Mesenchymal stem cell (in vitro differentiated cells and primary cell): ENCODE measurements around the gene HMGN3.

Experiments
- DNase-seq: peaks from one replicate; pipeline ENCODE4 v3.0.0-alpha.2; 2013
- H2AFZ ChIP-seq: one replicate; pipeline ENCODE4 v1.6.1; 2013; ENCODE audit warnings: low read depth, mild to moderate bottlenecking, control low read depth, inconsistent platforms, low read length, moderate library complexity
- H2AK5ac ChIP-seq: 2 replicates; pipeline ENCODE4 v1.6.1; 2013; ENCODE audit warnings: low read length, moderate library complexity, mild to moderate bottlenecking, inconsistent platforms; ENCODE audit not compliant: severe bottlenecking
- H2BK120ac ChIP-seq: one replicate; pipeline ENCODE4 v1.6.1; 2013; ENCODE audit warnings: low read depth, mild to moderate bottlenecking, inconsistent platforms, low read length, moderate library complexity
- H2BK12ac ChIP-seq, 2 experiments: one replicate each; pipeline ENCODE4 v1.6.1; 2013; ENCODE audit warnings: inconsistent platforms in 2 of 2, low read length in 2 of 2, mild to moderate bottlenecking in 2 of 2, moderate library complexity in 2 of 2, control low read depth in 1 of 2
- H2BK15ac ChIP-seq: one replicate; pipeline ENCODE4 v1.6.1; 2013; ENCODE audit warnings: mild to moderate bottlenecking, low read depth, inconsistent platforms; ENCODE audit not compliant: poor library complexity, severe bottlenecking
- H2BK5ac ChIP-seq: 2 replicates; pipeline ENCODE4 v1.6.1; 2013; ENCODE audit warnings: low read depth, mild to moderate bottlenecking, low read length, control low read depth, inconsistent platforms; ENCODE audit not compliant: poor library complexity, severe bottlenecking
- H3K14ac ChIP-seq, 2 experiments: one replicate each; pipeline ENCODE4 v1.6.1; 2013; ENCODE audit warnings: inconsistent platforms in 2 of 2, low read length in 2 of 2, control low read depth in 1 of 2, mild to moderate bottlenecking in 1 of 2, moderate library complexity in 1 of 2
- H3K18ac ChIP-seq, 2 experiments: one replicate each; pipeline ENCODE4 v1.6.1; 2013; ENCODE audit warnings: inconsistent platforms in 2 of 2, low read length in 2 of 2, control low read depth in 1 of 2, low read depth in 1 of 2, mild to moderate bottlenecking in 1 of 2
- H3K23ac ChIP-seq, 2 experiments: one replicate each; pipeline ENCODE4 v1.6.1; 2013; ENCODE audit warnings: inconsistent platforms in 2 of 2, low read length in 2 of 2, mild to moderate bottlenecking in 2 of 2, moderate library complexity in 2 of 2, control low read depth in 1 of 2
- H3K27ac ChIP-seq: 2 replicates; pipeline ENCODE4 v1.5.1; 2013; ENCODE audit warnings: mild to moderate bottlenecking, moderate library complexity, low read length, control low read depth, inconsistent platforms; ENCODE audit not compliant: poor library complexity, severe bottlenecking
- H3K27me3 ChIP-seq, 2 experiments: 2 replicates each; pipeline versions ENCODE4 v1.6.1 to v1.7.0; 2013; ENCODE audit warnings: low read length in 2 of 2, mild to moderate bottlenecking in 2 of 2, moderate library complexity in 2 of 2, control low read depth in 1 of 2, inconsistent platforms in 1 of 2; ENCODE audit not compliant: control insufficient read depth in 1 of 2, insufficient read depth in 1 of 2
- H3K36me3 ChIP-seq, 2 experiments: 2 replicates each; pipeline versions ENCODE4 v1.6.1 to v1.7.0; 2013; ENCODE audit warnings: low read length in 2 of 2, control low read depth in 1 of 2, inconsistent platforms in 1 of 2, low read depth in 1 of 2, mild to moderate bottlenecking in 1 of 2; ENCODE audit not compliant: insufficient read depth in 2 of 2, control insufficient read depth in 1 of 2
- H3K4ac ChIP-seq, 2 experiments: one replicate each; pipeline ENCODE4 v1.6.1; 2013; ENCODE audit warnings: inconsistent platforms in 2 of 2, low read length in 2 of 2, mild to moderate bottlenecking in 2 of 2, moderate library complexity in 2 of 2, control low read depth in 1 of 2, low read depth in 1 of 2
- H3K4me1 ChIP-seq: 2 replicates; pipeline ENCODE4 v1.6.1; 2013; ENCODE audit warnings: low read depth, low read length, control low read depth; ENCODE audit not compliant: control insufficient read depth, insufficient read depth
- H3K4me2 ChIP-seq: 2 replicates; pipeline ENCODE4 v1.6.1; 2013; ENCODE audit warnings: low read length, mild to moderate bottlenecking, inconsistent platforms; ENCODE audit not compliant: poor library complexity, severe bottlenecking
- H3K4me3 ChIP-seq, 2 experiments: 2 replicates each; pipeline versions ENCODE4 v1.5.1 to v1.7.0; 2013; ENCODE audit warnings: low read length in 2 of 2, mild to moderate bottlenecking in 2 of 2, control low read depth in 1 of 2, low read depth in 1 of 2; ENCODE audit not compliant: insufficient read depth in 1 of 2
- H3K79me1 ChIP-seq: replicated peaks from 2 replicates; pipeline ENCODE4 v1.6.1; 2013; ENCODE audit warnings: mild to moderate bottlenecking, control low read depth, low read length, inconsistent platforms; ENCODE audit not compliant: poor library complexity, severe bottlenecking
- H3K9ac ChIP-seq: 2 replicates; pipeline ENCODE4 v1.7.0; 2013; ENCODE audit warnings: mild to moderate bottlenecking, low read length, moderate library complexity
- H3K9me3 ChIP-seq: 2 replicates; pipeline ENCODE4 v1.7.0; 2013; ENCODE audit warnings: mild to moderate bottlenecking, low read length; ENCODE audit not compliant: control insufficient read depth
- H4K8ac ChIP-seq: one replicate; pipeline ENCODE4 v1.6.1; 2013; ENCODE audit warnings: inconsistent platforms, mild to moderate bottlenecking, low read length, moderate library complexity
- H4K91ac ChIP-seq: one replicate; pipeline ENCODE4 v1.6.1; 2013; ENCODE audit warnings: mild to moderate bottlenecking, low read length, inconsistent platforms
- WGBS: methylation state at CpG from one replicate; pipeline ENCODE4 v1.1.7; 2013; ENCODE audit warnings: mixed read lengths; 5-methylcytosine and 5-hydroxymethylcytosine counted together

The HMGN3 gene

GRCh38 chr6:79201143-79201542 is 33.3 kb downstream of the HMGN3 start:
- Histone ChIP-seq H2BK12ac (no peak overlapping the region), H3K4ac (no peak overlapping the region), H3K27me3 (no peaks in the 10 kb centered on the region), H2BK15ac (no peak overlapping the region), H3K4me1 (no peaks in the 10 kb centered on the region), H2BK5ac (no peak overlapping the region), H2AK5ac (no peak overlapping the region), H3K23ac (no peak overlapping the region), H3K9ac (no peak overlapping the region), H3K18ac (no peak overlapping the region), H2BK120ac (no peak overlapping the region), H4K8ac (no peak overlapping the region), H3K79me1 (peaks cover 10% of the 10 kb centered on the region), H3K36me3 (peaks cover 8 to 11% of the 10 kb centered on the region in 2 experiments), H3K9me3 (no peaks in the 10 kb centered on the region), H3K4me2 (no peak overlapping the region), H3K14ac (no peak overlapping the region), H2AFZ (no peak overlapping the region), H3K4me3 (no peak overlapping the region), H4K91ac (no peak overlapping the region), H3K27ac (no peak overlapping the region)
- WGBS, result 100% methylated on average over 1 of the region's 1 CpG
- no peak for DNase-seq

GRCh38 chr6:79196912-79197311 is 37.6 kb downstream of the HMGN3 start:
- H3K27me3 ChIP-seq, result no peaks in the 10 kb centered on the region

GRCh38 chr6:79193971-79194370 is 40.5 kb downstream of the HMGN3 start:
- no peak overlapping the region for H3K23ac ChIP-seq
- no peaks in the 10 kb centered on the region for H3K36me3 ChIP-seq
- H2BK5ac ChIP-seq, result no peak overlapping the region
- no peak overlapping the region for H3K9ac ChIP-seq
- H2BK15ac ChIP-seq, result no peak overlapping the region
- H2AK5ac ChIP-seq, result no peak overlapping the region
- no peak overlapping the region for H3K4me3 ChIP-seq
- H2AFZ ChIP-seq, result no peak overlapping the region
- H4K91ac ChIP-seq, result no peak overlapping the region
- no peak overlapping the region for H3K18ac ChIP-seq
- no peaks in the 10 kb centered on the region for H3K27me3 ChIP-seq
- H3K4me1 ChIP-seq, result no peaks in the 10 kb centered on the region
- no peak overlapping the region for H3K14ac ChIP-seq
- no peak for DNase-seq
- H3K79me1 ChIP-seq, result no peaks in the 10 kb centered on the region
- no peak overlapping the region for H3K27ac ChIP-seq
- no peak overlapping the region for H2BK120ac ChIP-seq
- peaks cover 6% of the 10 kb centered on the region for H3K9me3 ChIP-seq
- H3K4ac ChIP-seq, result no peak overlapping the region
- 88% methylated on average over 2 of the region's 2 CpGs for WGBS
- no peak overlapping the region for H3K4me2 ChIP-seq
- no peak overlapping the region for H4K8ac ChIP-seq
- no peak overlapping the region for H2BK12ac ChIP-seq

More at GRCh38 chr6:79196912-79197311, 37.6 kb downstream of the HMGN3 start:
- Histone ChIP-seq H3K14ac (no peak overlapping the region), H3K9ac (no peak overlapping the region), H2AFZ (no peak overlapping the region), H3K9me3 (no peaks in the 10 kb centered on the region), H4K8ac (no peak overlapping the region), H3K4ac (no peak overlapping the region), H2BK5ac (no peak overlapping the region), H3K27ac (no peak overlapping the region), H3K4me2 (no peak overlapping the region), H3K4me1 (no peaks in the 10 kb centered on the region), H4K91ac (no peak overlapping the region), H3K18ac (no peak overlapping the region), H2BK12ac (no peak overlapping the region), H3K36me3 (peaks cover 0 to under 1% of the 10 kb centered on the region in 2 experiments), H2BK15ac (no peak overlapping the region), H2BK120ac (no peak overlapping the region), H3K79me1 (no peaks in the 10 kb centered on the region), H3K4me3 (no peak overlapping the region), H2AK5ac (no peak overlapping the region), H3K23ac (no peak overlapping the region)
- DNase-seq, result no peak

GRCh38 chr6:79189760-79190350 is 44.6 kb downstream of the HMGN3 start:
- no peak for DNase-seq
- Histone ChIP-seq H3K4me1 (no peaks in the 10 kb centered on the region), H2AFZ (no peak overlapping the region), H4K8ac (no peak overlapping the region), H4K91ac (no peak overlapping the region), H3K27me3 (no peaks in the 10 kb centered on the region), H3K9me3 (peaks cover 6% of the 10 kb centered on the region), H3K23ac (no peak overlapping the region), H3K4me3 (no peak overlapping the region), H2BK120ac (no peak overlapping the region), H2BK12ac (no peak overlapping the region), H2BK5ac (no peak overlapping the region), H3K9ac (no peak overlapping the region), H3K4me2 (no peak overlapping the region), H3K14ac (no peak overlapping the region), H3K27ac (no peak overlapping the region), H3K4ac (no peak overlapping the region), H3K18ac (no peak overlapping the region), H3K79me1 (no peaks in the 10 kb centered on the region), H2BK15ac (no peak overlapping the region), H3K36me3 (no peaks in the 10 kb centered on the region), H2AK5ac (no peak overlapping the region)
- no CpG with 5 or more reads among the region's 2 CpGs for WGBS
